Suprapubic skin (tissue), 4 donors: ENCODE measurements around the gene INPP4B. TPM values are rescaled to one million over a fixed set of nuclear protein-coding genes. Genes with fewer than 3 reads are reported as not detected.

Experiments
- DNase-seq, 2 donors: peaks; one replicate each; pipeline ENCODE4 v3.0.0-alpha.2; 2019; ENCODE audit warnings: low spot score in 2 of 2
- H3K27ac ChIP-seq: fragments of 200-600 bp; sonication (generic); one replicate; pipeline ENCODE4 v1.5.1; 2019
- H3K27me3 ChIP-seq: fragments of 200-600 bp; sonication (generic); one replicate; pipeline ENCODE4 v1.5.1; 2019
- H3K36me3 ChIP-seq: fragments of 200-600 bp; sonication (generic); one replicate; pipeline ENCODE4 v1.5.1; 2019
- H3K4me1 ChIP-seq: fragments of 200-600 bp; sonication (generic); one replicate; pipeline ENCODE4 v1.5.1; 2019
- H3K4me3 ChIP-seq: fragments of 200-600 bp; sonication (generic); one replicate; pipeline ENCODE4 v1.5.1; 2019; ENCODE audit warnings: mild to moderate bottlenecking
- H3K9me3 ChIP-seq: fragments of 200-600 bp; sonication (generic); one replicate; pipeline ENCODE4 v1.5.1; 2019
- EP300 ChIP-seq: sonication (generic); formaldehyde crosslinking; IDR thresholded peaks from one replicate; pipeline ENCODE4 v1.6.1; 2017; ENCODE audit warnings: antibody characterized with exemption
- POLR2A ChIP-seq, 2 donors: fragments of 450-650 bp; IDR thresholded peaks; one replicate each; pipeline ENCODE4 v1.6.1; 2017; ENCODE audit warnings: antibody characterized with exemption in 2 of 2, mild to moderate bottlenecking in 2 of 2, moderate library complexity in 2 of 2
- POLR2AphosphoS5 ChIP-seq, 3 donors: sonication (generic); formaldehyde crosslinking; IDR thresholded peaks; one replicate each; pipeline ENCODE4 v1.6.1; 2017; ENCODE audit warnings: antibody characterized with exemption in 3 of 3
- WGBS: methylation state at CpG from one replicate; pipeline ENCODE4 v1.1.5; 2018; 5-methylcytosine and 5-hydroxymethylcytosine counted together
- total RNA-seq, 4 donors: library from RNA; depleted of rRNA; stranded (reverse); fragments of >200 nt; gene quantifications; one replicate each; pipeline ENCODE4 v1.1.0, GENCODE V29; 2016
- TF ChIP-seq, protein P1 (sequence below), 2 donors: fragments of 200-600 bp in 1 of 2; fragments of 450-650 bp in 1 of 2; sonication (generic) in 1 of 2; IDR thresholded peaks; one replicate each; pipeline ENCODE4 v1.5.1; 2016 to 2019; ENCODE audit warnings: antibody characterized with exemption in 2 of 2, mild to moderate bottlenecking in 1 of 2, moderate library complexity in 1 of 2

Gene INPP4B
- total RNA-seq, 4 donors from 2014 or later, result 12.4 to 27.4 (median 17.4) TPM

GRCh38 chr4:142414366-142414990 lies 431.6 kb downstream of the INPP4B start:
- Histone ChIP-seq H3K27me3 (no peaks in the 10 kb centered on the region), H3K4me3 (no peak overlapping the region), H3K27ac (no peak overlapping the region), H3K4me1 (no peaks in the 10 kb centered on the region), H3K9me3 (no peaks in the 10 kb centered on the region), H3K36me3 (no peaks in the 10 kb centered on the region)
- TF ChIP-seq POLR2A (IDR thresholded peaks at IDR 0.05), result no peak
- TF ChIP-seq EP300, result no peak
- TF ChIP-seq, protein P1, sequence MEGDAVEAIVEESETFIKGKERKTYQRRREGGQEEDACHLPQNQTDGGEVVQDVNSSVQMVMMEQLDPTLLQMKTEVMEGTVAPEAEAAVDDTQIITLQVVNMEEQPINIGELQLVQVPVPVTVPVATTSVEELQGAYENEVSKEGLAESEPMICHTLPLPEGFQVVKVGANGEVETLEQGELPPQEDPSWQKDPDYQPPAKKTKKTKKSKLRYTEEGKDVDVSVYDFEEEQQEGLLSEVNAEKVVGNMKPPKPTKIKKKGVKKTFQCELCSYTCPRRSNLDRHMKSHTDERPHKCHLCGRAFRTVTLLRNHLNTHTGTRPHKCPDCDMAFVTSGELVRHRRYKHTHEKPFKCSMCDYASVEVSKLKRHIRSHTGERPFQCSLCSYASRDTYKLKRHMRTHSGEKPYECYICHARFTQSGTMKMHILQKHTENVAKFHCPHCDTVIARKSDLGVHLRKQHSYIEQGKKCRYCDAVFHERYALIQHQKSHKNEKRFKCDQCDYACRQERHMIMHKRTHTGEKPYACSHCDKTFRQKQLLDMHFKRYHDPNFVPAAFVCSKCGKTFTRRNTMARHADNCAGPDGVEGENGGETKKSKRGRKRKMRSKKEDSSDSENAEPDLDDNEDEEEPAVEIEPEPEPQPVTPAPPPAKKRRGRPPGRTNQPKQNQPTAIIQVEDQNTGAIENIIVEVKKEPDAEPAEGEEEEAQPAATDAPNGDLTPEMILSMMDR (IDR thresholded peaks at IDR 0.05), result no peak
- no peak for TF ChIP-seq POLR2AphosphoS5 (IDR thresholded peaks at IDR 0.05)
- no peak for DNase-seq
- 51% methylated on average over 4 of the region's 4 CpGs for WGBS

GRCh38 chr4:142413485-142413884 lies 432.6 kb downstream of the INPP4B start:
- no peaks in the 10 kb centered on the region for H3K4me1 ChIP-seq
- H3K9me3 ChIP-seq, result no peaks in the 10 kb centered on the region
- no peaks in the 10 kb centered on the region for H3K27me3 ChIP-seq
- H3K4me3 ChIP-seq, result no peak overlapping the region
- TF ChIP-seq POLR2AphosphoS5 (IDR thresholded peaks at IDR 0.05) (no peak), POLR2A (IDR thresholded peaks at IDR 0.05) (no peak), EP300 (no peak)
- TF ChIP-seq, protein P1 (IDR thresholded peaks at IDR 0.05), result no peak
- no peak for DNase-seq
- H3K36me3 ChIP-seq, result no peaks in the 10 kb centered on the region
- H3K27ac ChIP-seq, result no peak overlapping the region

GRCh38 chr4:142411993-142412392 lies 434.1 kb downstream of the INPP4B start:
- H3K4me1 ChIP-seq, result peaks cover 8% of the 10 kb centered on the region

DNA sequence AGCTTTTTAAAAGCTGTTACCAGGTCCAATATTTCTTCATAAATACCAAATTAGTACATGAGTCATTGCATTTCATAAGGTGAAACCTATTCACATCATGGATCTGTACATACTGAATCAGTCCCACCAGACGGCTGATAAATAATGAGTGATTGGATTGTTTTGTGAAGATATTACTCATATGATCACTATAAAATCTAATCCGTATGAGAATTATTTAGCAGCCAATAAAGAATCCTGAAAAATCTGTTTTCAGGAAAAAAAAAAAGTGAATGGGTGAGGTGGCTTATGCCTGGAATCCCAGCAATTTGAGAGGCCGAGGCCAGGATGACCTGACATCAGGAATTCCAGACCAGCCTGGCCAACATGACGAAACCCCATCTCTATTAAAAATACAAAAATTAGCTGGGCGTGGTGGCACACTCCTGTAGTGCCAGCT lies 438.1 kb downstream of the INPP4B start:
- 78% methylated on average over 5 of the region's 5 CpGs for WGBS
- H3K4me3 ChIP-seq, result no peak overlapping the region
- H3K27me3 ChIP-seq, result no peaks in the 10 kb centered on the region
- TF ChIP-seq, protein P1 (IDR thresholded peaks at IDR 0.05), result no peak
- TF ChIP-seq EP300 (no peak), POLR2A (IDR thresholded peaks at IDR 0.05) (no peak), POLR2AphosphoS5 (IDR thresholded peaks at IDR 0.05) (no peak)
- H3K4me1 ChIP-seq, result peaks cover 40% of the 10 kb centered on the region
- peak in 1 of 2 donors; percentile 40 for DNase-seq
- no peaks in the 10 kb centered on the region for H3K9me3 ChIP-seq
- H3K36me3 ChIP-seq, result no peaks in the 10 kb centered on the region
- no peak overlapping the region for H3K27ac ChIP-seq

More at GRCh38 chr4:142411993-142412392, 434.1 kb downstream of the INPP4B start:
- DNase-seq, result no peak
- no peaks in the 10 kb centered on the region for H3K27me3 ChIP-seq
- H3K36me3 ChIP-seq, result no peaks in the 10 kb centered on the region
- H3K4me3 ChIP-seq, result no peak overlapping the region
- H3K27ac ChIP-seq, result no peak overlapping the region
- TF ChIP-seq, protein P1 (IDR thresholded peaks at IDR 0.05), result no peak
- TF ChIP-seq POLR2AphosphoS5 (IDR thresholded peaks at IDR 0.05) (no peak), POLR2A (IDR thresholded peaks at IDR 0.05) (no peak), EP300 (no peak)
- no peaks in the 10 kb centered on the region for H3K9me3 ChIP-seq

- no peak overlapping the region for H3K27ac ChIP-seq
These were observed 438.5 kb downstream of the INPP4B start for GRCh38 chr4:142407596-142407995.

More at GRCh38 chr4:142407596-142407995, 438.5 kb downstream of the INPP4B start:
- no peak for DNase-seq
- WGBS, result 83% methylated on average over 2 of the region's 2 CpGs
- Histone ChIP-seq H3K27me3 (no peaks in the 10 kb centered on the region), H3K4me1 (peaks cover 40% of the 10 kb centered on the region), H3K4me3 (no peak overlapping the region), H3K9me3 (no peaks in the 10 kb centered on the region), H3K36me3 (no peaks in the 10 kb centered on the region)
- TF ChIP-seq, protein P1 (IDR thresholded peaks at IDR 0.05), result no peak
- TF ChIP-seq POLR2AphosphoS5 (IDR thresholded peaks at IDR 0.05), result no peak
- TF ChIP-seq EP300, result no peak
- TF ChIP-seq POLR2A (IDR thresholded peaks at IDR 0.05), result no peak
